Measurements from ENCODE around the gene DUS1L. TPM values are rescaled to one million over a fixed set of nuclear protein-coding genes. Genes with fewer than 3 reads are reported as not detected.

The DUS1L gene
- total RNA-seq (100 to 1,000 TPM in 3 of 4 donors, 10 to 100 TPM in 1; 72.6 to 136 (median 104) TPM), polyA plus RNA-seq (100 to 1,000 TPM; 117 to 170 (median 133) TPM)
- long read RNA-seq, donor 1, partial matches to known transcripts = 15 of 289 reads
- long read RNA-seq, donor 1, other reads (novel, unspliced or antisense) = 266 of 289 reads
- long read RNA-seq, donor 2, partial matches to known transcripts = 28 of 501 reads
- long read RNA-seq, donor 2, other reads (novel, unspliced or antisense) = 468 of 501 reads

DNA sequence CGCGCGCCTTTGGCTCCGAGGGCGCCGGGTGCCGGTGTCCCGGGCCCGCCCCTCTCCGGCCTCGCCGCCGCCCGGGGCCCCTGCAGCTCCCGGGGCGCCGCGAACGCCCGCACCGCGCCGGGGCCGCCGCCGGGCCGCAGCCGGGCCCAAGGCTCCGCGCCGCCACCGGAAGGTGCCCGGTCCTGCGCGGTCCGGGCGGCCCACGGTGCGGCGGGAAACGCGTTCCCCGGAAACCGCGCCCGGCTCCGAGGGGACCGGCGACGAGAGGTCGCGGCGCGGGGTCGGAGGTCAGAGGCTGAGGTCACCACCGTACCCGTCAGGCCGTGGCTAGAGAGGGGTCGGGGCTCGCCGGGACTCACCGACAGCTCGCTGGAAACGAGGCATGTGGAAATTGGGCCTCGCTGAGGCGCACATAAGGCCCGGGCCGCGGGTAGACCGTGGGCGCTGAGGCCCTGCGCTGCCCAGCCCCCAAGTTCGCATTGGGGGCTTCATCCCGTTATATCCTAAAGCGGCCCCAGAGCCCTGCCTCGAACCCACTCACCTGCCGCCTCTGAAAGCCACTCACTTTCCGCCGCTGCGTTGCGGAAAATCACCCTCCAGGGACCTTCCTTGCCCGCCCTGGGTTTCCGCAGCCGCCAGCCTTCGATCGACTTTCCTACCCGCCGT lies at the start of gene DUS1L:
TSS of gene DUS1L (minus strand) at position 167 of the 666 bp plus-strand sequence. CDS start 745 bp downstream, outside the sequence.
- peak within 1 kb of the TSS; percentile 94 for H3K27ac ChIP-seq
- WGBS, 3 donors = 6 to 8% (median 7%) methylated on average over 62 to 88 of the region's 88 CpGs
- no peaks in the 10 kb centered on the region for H3K27me3 ChIP-seq (ENCODE audit: insufficient read depth in 3 of 3, low read length in 2 of 3)
- no peaks in the 10 kb centered on the region for H3K9me3 ChIP-seq
- peaks cover 7 to 34% of the 10 kb centered on the region in 2 donors for H3K36me3 ChIP-seq (ENCODE audit: insufficient read depth in 1 of 2, low read depth in 1 of 2)
- peaks cover 9% of the 10 kb centered on the region for H3K4me1 ChIP-seq
- ATAC-seq (peak; percentile 86 to 94 (median 90)), DNase-seq (peak; percentile 73 to 84)
- intact Hi-C loops (cut with DNase I) = loop anchor here in 1 of 2 donors (1.0 to 2.0 kb wide), 2 partner anchors 12 to 31 kb away; no protein-coding TSS in a partner anchor
- no peak for TF ChIP-seq CTCF (IDR thresholded peaks at IDR 0.05)
- H3K4me3 ChIP-seq = peak within 1 kb of the TSS; percentile 98

GRCh38 chr17:82114872-82115271 lies 49.3 kb upstream of the DUS1L start:
- no peak overlapping the region for H3K4me3 ChIP-seq

DNA sequence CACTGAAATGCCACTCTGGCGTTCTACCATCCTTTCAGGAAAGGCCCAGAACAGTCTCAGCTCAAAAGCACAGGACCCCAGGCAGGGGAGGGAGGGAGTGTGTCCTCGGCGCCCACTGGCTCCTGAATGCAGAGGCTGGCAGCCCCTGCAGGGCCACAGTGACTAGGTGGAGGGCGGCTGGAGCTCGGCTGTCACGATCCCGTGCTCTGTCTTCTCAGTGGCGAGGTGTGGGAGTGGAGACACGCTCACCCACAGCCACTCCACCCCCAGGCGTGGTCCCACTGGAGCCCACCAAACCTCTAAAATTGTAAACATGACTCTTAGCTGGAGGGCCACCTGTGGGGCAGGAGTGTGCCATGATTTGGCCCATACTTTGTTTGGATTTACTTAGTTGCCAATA lies 48.8 kb upstream of the DUS1L start:
- Histone ChIP-seq H3K4me1 (no peaks in the 10 kb centered on the region), H3K4me3 (no peak overlapping the region), H3K36me3 (ENCODE audit: insufficient read depth in 1 of 2, low read depth in 1 of 2) (peaks cover 0 to 10% of the 10 kb centered on the region in 2 donors), H3K27ac (no peak overlapping the region), H3K9me3 (no peaks in the 10 kb centered on the region), H3K27me3 (ENCODE audit: insufficient read depth in 3 of 3, low read length in 2 of 3) (no peaks in the 10 kb centered on the region)
- no peak for TF ChIP-seq CTCF (IDR thresholded peaks at IDR 0.05)
- WGBS, 3 donors = 93 to 98% (median 95%) methylated on average over 10 of the region's 10 CpGs
- ATAC-seq = no peak
- no peak for DNase-seq
- intact Hi-C loops (cut with DNase I) = no loop called here

More at GRCh38 chr17:82114872-82115271, 49.3 kb upstream of the DUS1L start:
- DNase-seq = no peak
- Histone ChIP-seq H3K36me3 (ENCODE audit: insufficient read depth in 1 of 2, low read depth in 1 of 2) (peaks cover 0 to 10% of the 10 kb centered on the region in 2 donors), H3K9me3 (no peaks in the 10 kb centered on the region), H3K27ac (no peak overlapping the region), H3K27me3 (ENCODE audit: insufficient read depth in 3 of 3, low read length in 2 of 3) (no peaks in the 10 kb centered on the region), H3K4me1 (no peaks in the 10 kb centered on the region)
- no peak for ATAC-seq
- TF ChIP-seq CTCF (IDR thresholded peaks at IDR 0.05) = no peak
- intact Hi-C loops (cut with DNase I) = no loop called here
- 93 to 96% (median 96%) methylated on average over 9 of the region's 9 CpGs for WGBS, 3 donors

- H3K9me3 ChIP-seq = no peaks in the 10 kb centered on the region
- no peaks in the 10 kb centered on the region for H3K4me1 ChIP-seq
- WGBS, 3 donors = 89 to 93% (median 93%) methylated on average over 13 of the region's 13 CpGs
- ATAC-seq = no peak
- H3K4me3 ChIP-seq = no peak overlapping the region
- peaks cover 0 to 10% of the 10 kb centered on the region in 2 donors for H3K36me3 ChIP-seq (ENCODE audit: insufficient read depth in 1 of 2, low read depth in 1 of 2)
- intact Hi-C loops (cut with DNase I) = no loop called here
- H3K27me3 ChIP-seq (ENCODE audit: insufficient read depth in 3 of 3, low read length in 2 of 3) = no peaks in the 10 kb centered on the region
- no peak for TF ChIP-seq CTCF (IDR thresholded peaks at IDR 0.05)
- no peak for DNase-seq
- H3K27ac ChIP-seq = no peak overlapping the region
Observed at GRCh38 chr17:82113941-82114340, 48.3 kb upstream of the DUS1L start.

Data from psoas muscle (tissue), 8 donors.